ENCODE measurements around the gene USHBP1. TPM values are rescaled to one million over a fixed set of nuclear protein-coding genes. Genes with fewer than 3 reads are reported as not detected.

The USHBP1 gene
- total RNA-seq, 1 donor from 2014 or later, result 12.3 TPM

- H3K36me3 ChIP-seq, result peaks cover 85 to 95% of the 10 kb centered on the region in 2 donors
- no peak overlapping the region for H3K27ac ChIP-seq
- H3K9me3 ChIP-seq, result no peaks in the 10 kb centered on the region
- intact Hi-C loops (cut with DNase I), result no loop called here
- DNase-seq (ENCODE audit: low spot score in 2 of 2), result no peak
- no peaks in the 10 kb centered on the region for H3K27me3 ChIP-seq
- H3K4me1 ChIP-seq, result no peaks in the 10 kb centered on the region
- no peak for TF ChIP-seq CTCF (IDR thresholded peaks at IDR 0.05)
- no peak overlapping the region for H3K4me3 ChIP-seq
Observed at GRCh38 chr19:17202249-17202648, 62.3 kb downstream of the USHBP1 start.

GRCh38 chr19:17200408-17201079 is 64.0 kb downstream of the USHBP1 start:
- DNase-seq (ENCODE audit: low spot score in 2 of 2), result no peak
- no peaks in the 10 kb centered on the region for H3K27me3 ChIP-seq
- H3K27ac ChIP-seq, result no peak overlapping the region
- H3K36me3 ChIP-seq, result peaks cover 80 to 91% of the 10 kb centered on the region in 2 donors
- no peaks in the 10 kb centered on the region for H3K4me1 ChIP-seq
- intact Hi-C loops (cut with DNase I), result no loop called here
- H3K4me3 ChIP-seq, result no peak overlapping the region
- TF ChIP-seq CTCF (IDR thresholded peaks at IDR 0.05), result no peak
- no peaks in the 10 kb centered on the region for H3K9me3 ChIP-seq

Other genes with a start within 250 kb of the USHBP1 start
- 82.5 TPM for gene CPAMD8, start 237.9 kb downstream of the USHBP1 start, total RNA-seq
- gene HAUS8, start 189.3 kb downstream of the USHBP1 start, total RNA-seq, result 4.3 TPM
- 182 TPM for gene MYO9B, start 189.0 kb downstream of the USHBP1 start, total RNA-seq
- gene USE1, start 49.4 kb downstream of the USHBP1 start, total RNA-seq, result 234 TPM
- gene OCEL1, start 38.5 kb downstream of the USHBP1 start, total RNA-seq, result 13.7 TPM
- gene NR2F6, start 18.8 kb downstream of the USHBP1 start, total RNA-seq, result 181 TPM
- 85.5 TPM for gene BABAM1, start 2.7 kb upstream of the USHBP1 start, total RNA-seq
- not detected for gene ANKLE1, start 17.2 kb upstream of the USHBP1 start, total RNA-seq
- gene ABHD8, start 38.7 kb upstream of the USHBP1 start, total RNA-seq, result 32.2 TPM
- gene MRPL34, start 41.1 kb upstream of the USHBP1 start, total RNA-seq, result 98.9 TPM
- gene DDA1, start 44.8 kb upstream of the USHBP1 start, total RNA-seq, result 15.8 TPM
- 34.8 TPM for gene ANO8, start 70.1 kb upstream of the USHBP1 start, total RNA-seq
- 256 TPM for gene GTPBP3, start 72.8 kb upstream of the USHBP1 start, total RNA-seq
- 378 TPM for gene PLVAP, start 112.6 kb upstream of the USHBP1 start, total RNA-seq
- not detected for gene CCDC194, start 129.5 kb upstream of the USHBP1 start, total RNA-seq
- gene BST2, start 140.9 kb upstream of the USHBP1 start, total RNA-seq, result 151 TPM
- gene MVB12A, start 155.3 kb upstream of the USHBP1 start, total RNA-seq, result 49.6 TPM
- gene TMEM221, start 183.9 kb upstream of the USHBP1 start, total RNA-seq, result not detected
- not detected for gene NXNL1, start 196.2 kb upstream of the USHBP1 start, total RNA-seq
- gene SLC27A1, start 205.8 kb upstream of the USHBP1 start, total RNA-seq, result 64.9 TPM
- gene PGLS, start 246.9 kb upstream of the USHBP1 start, total RNA-seq, result 143 TPM